HG02943 (cell line): ENCODE measurements around the gene VAV2.

Experiments used
- ATAC-seq: cut with Tn5 transposase; IDR thresholded peaks from one replicate; pipeline ENCODE4 v1.9.1; 2021; ENCODE audit warnings: mild to moderate bottlenecking, low read depth, moderate library complexity; ENCODE audit not compliant: unreplicated experiment

The VAV2 gene

GRCh38 chr9:133991964-133992779 is at the start of gene VAV2:
Gene VAV2, minus strand, starts transcription at chr9:133992324. Its CDS starts 46 bp downstream, at chr9:133992278.
- peak; percentile 52 for ATAC-seq

DNA sequence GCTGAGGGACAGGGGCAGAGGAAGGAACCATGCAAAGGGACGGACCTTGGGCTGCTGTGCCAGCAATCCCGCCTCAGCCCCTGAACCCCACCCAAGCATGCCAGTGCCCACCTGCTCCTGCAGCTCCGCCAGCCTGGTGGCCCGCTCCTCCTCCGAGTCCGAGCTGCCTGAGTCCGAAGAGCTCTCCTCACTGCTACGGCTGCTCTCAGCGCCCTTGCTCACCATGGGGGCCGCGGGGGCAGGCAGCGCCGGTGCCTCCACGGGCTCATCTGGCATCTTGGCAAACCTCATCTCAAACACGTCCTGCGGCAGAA is 49.5 kb upstream of the VAV2 start:
- ATAC-seq: no peak

GRCh38 chr9:134040781-134041648 is 48.9 kb upstream of the VAV2 start:
- no peak for ATAC-seq

- no peak for ATAC-seq
These were observed 48.0 kb upstream of the VAV2 start for GRCh38 chr9:134040176-134040565.

GRCh38 chr9:134039386-134040175 is 47.5 kb upstream of the VAV2 start:
- no peak for ATAC-seq

GRCh38 chr9:134037641-134038040 is 45.5 kb upstream of the VAV2 start:
- ATAC-seq: no peak

DNA sequence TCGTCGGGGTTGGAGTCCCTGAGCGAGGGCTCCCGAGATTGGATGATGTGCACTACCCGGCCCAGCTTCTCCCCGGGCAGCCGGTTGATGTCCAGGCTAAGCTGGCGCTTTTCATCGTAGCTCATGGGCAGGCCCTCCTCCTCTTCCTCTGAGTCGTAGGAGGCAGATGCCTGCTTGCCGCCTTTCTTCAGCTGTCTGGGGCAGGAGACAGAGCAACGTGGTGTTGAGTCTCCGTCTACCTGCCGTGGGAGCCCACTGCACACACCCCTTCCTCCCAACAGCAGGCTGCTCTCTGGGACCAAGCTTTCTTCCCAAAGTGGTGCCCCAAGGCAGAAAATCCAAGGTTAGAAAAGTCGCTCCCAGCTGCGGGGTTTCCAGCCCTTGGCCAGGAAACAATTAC is 44.0 kb upstream of the VAV2 start:
- no peak for ATAC-seq

GRCh38 chr9:134035041-134036039 is 43.2 kb upstream of the VAV2 start:
- no peak for ATAC-seq

DNA sequence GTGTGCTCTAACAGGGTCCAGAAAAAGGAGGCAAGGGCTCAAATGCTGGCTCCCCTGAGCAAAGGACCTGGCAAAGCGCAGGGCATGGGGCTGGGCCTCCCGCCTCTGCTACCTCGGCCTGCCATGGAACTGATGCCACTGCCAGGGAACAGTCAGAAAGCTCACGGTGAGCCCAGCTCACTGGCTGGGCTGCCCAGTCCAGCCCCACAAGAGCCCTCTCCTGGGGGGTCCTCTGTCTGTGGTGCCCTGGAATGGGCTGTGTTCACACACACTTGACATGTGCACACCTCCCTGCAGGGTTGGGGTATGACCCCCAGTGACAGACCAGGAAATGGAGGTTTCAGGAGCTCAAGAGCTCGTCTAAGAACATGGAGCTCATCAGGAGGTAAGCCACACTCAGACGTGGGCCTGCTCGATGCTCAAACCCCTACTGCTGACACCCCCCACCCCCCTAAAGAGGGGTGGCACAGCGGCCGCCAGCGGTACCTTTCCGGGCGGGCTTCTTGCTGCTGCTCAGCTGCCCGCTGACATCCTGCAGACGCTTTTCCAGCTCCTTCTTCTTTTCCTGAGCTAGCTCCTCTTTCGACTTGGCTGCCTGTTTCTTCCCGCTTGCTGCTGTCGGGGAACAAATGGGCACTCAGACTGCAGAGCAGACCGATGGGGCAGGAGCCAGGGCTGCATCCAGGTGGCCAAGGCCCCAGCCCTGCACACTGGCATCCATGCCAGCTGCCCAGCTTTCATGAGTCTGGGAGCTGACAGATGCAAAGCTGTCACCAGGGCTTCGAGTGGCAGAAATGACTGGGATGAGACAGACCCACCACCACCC is 42.3 kb upstream of the VAV2 start:
- no peak for ATAC-seq

DNA sequence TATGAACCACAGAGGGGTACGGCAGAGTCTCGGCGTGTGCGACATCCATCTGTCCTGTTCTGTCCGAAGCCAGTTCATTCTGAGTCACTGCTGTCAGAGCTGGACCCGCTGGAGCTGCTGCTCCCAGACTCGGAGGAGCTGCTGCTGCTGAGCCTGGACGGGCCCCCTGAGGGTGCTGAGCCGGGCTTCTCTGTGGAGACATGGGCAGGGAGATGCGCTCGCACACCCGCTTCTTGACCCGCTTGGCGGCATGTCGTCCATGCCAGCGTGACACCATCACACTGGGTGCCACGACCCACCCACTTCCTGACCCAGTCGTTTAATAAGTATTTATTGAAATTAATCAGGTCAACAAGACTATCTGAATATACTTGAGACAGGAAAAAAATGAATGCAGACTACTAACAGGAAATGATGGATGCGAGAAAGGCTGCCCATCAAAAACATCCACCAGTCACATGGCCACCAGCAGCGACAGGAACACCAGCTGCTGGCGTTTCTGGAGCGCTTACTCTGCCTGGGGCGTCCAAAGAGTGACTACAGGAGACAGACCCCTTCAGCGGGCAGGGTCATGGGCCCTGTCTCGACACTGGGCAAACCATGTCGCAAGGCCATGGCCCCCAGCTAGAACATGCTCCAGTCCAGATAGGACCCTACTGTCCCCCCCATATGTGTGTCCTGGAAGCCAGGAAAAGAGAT is 41.5 kb upstream of the VAV2 start:
- ATAC-seq: no peak

- no peak for ATAC-seq
These were observed 40.5 kb upstream of the VAV2 start for GRCh38 chr9:134032456-134033222.

DNA sequence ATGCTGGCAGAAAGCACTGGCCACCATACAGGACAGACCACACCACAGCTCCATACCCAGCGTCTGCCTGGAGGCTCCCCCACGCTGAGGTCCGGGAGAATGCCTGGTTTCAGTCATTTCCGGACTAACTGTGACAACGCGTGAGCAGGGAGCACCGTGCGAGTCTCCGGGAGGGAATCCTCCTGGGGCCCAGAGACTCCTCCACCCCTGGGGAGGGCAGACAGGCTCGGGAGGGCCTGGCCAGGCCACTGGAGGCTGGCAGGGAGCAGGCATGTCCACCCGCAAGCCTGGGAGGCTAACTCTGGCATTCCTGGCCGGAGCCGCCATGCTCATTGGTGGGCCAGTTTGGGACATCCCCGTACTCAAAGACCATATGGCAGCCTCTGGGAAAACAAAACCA is 39.7 kb upstream of the VAV2 start:
- no peak for ATAC-seq

- ATAC-seq: no peak
These were observed 38.8 kb upstream of the VAV2 start for GRCh38 chr9:134030821-134031470.

DNA sequence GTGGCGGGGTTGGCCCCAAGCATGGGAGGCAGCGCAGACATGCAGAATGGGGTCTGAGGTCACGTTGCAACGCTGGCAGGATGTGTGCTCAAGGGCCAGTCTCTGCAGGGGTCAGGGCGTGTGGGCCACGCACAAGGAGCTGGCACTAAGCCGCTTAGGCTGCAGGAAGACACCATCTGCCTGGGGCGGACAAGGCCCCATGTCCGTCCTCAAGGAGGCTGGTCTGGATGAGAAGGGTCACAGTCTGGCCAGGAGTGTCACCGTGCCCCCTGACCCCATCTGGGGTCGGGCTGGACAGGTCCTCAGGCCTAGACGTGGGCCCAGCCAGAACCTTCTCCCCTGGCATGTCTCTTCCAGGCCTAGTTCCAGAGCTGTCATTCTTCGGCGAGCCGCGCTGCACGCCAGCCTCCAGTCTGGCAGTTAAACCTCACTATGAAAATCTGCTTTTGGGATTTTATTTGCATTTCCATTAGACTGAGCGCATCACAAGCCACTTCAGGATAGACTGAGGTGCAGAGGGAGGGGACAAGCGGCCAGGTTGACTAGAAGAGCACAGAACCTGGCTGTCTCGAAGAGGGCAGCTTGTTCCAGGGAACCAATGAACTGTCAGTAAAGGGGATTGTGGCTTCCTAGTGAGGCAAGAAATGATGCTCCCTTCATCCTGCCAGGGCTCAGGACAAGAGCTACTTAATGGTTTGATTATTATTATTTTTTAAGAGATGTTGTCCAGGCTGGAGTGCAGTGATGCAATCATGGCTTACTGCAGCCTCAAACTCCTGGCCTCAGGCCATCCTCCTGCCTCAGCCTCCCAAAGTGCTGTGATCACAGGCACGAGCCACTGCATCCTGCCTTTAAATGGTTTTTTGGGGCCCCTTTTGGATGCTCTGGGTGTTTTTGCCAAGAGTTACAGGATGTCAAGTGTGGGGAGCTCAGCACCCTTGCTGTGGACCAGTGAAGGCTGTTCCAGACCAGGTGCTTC is 37.4 kb upstream of the VAV2 start:
- no peak for ATAC-seq

DNA sequence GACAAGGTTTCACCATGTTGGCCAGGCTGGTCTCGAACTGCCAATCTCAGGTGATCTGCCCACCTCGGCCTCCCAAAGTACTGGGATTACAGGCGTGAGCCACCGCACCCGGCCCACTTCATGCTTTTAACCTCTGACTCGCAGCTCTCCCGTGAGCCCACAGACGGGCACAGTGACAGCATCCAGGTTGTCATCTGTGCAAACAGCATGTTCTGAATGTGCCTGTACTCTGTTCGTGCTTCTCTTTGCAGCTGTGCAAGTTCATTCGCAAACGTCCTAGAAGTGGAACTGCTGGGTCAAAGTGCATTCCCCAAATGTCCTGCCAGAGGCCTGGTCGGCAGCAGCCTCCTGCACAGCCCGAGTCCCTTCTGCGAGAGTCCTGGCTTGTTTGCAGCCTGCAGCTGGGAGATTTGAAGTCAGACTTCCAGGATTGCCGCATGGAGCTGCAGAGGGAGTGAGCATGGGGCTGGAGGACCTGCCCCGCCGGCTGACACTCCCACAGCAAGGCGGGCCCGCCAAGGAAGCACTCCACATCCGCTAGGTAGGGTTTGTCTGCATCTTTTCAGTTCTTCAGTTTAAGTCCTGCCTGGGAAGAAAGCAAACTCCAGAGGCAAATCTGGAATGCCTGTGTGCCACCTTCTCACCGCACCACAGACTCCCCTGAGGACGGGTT is 36.6 kb upstream of the VAV2 start:
- ATAC-seq: no peak
